IgD-negative memory B cell (primary cell): ENCODE data around the gene HLA-DPA1. TPM values are rescaled to one million over a fixed set of nuclear protein-coding genes. Genes with fewer than 3 reads are reported as not detected.
A peak's percentile ranks its signal among the peaks of the same experiment; 100 is the strongest.

Experiments used
- H3K27ac Mint-ChIP-seq, 3 donors: one replicate each; pipeline ENCODE4 v1.8.0; 2020 to 2022; ENCODE audit warnings: mild to moderate bottlenecking in 3 of 3, mixed read lengths in 3 of 3, moderate library complexity in 1 of 3
- H3K27me3 Mint-ChIP-seq: one replicate; pipeline ENCODE4 v1.8.0; 2021; ENCODE audit warnings: mixed read lengths
- H3K36me3 Mint-ChIP-seq: one replicate; pipeline ENCODE4 v1.8.0; 2020; ENCODE audit warnings: mild to moderate bottlenecking, mixed read lengths
- H3K4me1 Mint-ChIP-seq, 3 donors: one replicate each; pipeline ENCODE4 v1.8.0; 2020 to 2022; ENCODE audit warnings: mixed read lengths in 3 of 3, mild to moderate bottlenecking in 1 of 3
- H3K4me3 Mint-ChIP-seq, 4 donors: one replicate each; pipeline ENCODE4 v1.8.0; 2020 to 2022; ENCODE audit warnings: mild to moderate bottlenecking in 4 of 4, mixed read lengths in 4 of 4, moderate library complexity in 3 of 4
- H3K9me3 Mint-ChIP-seq, 3 donors: one replicate each; pipeline ENCODE4 v1.8.0; 2020 to 2021; ENCODE audit warnings: mixed read lengths in 3 of 3, mild to moderate bottlenecking in 1 of 3
- polyA plus RNA-seq: library from polyadenylated mRNA; unstranded; fragments of 300-500 nt; fragmentation: Illumina TruSeq; gene quantifications from one replicate; pipeline ENCODE4 v1.2.3, GENCODE V29; 2021

The HLA-DPA1 gene
- polyA plus RNA-seq, 1 donor from 2014 or later = 2,568 TPM

GRCh38 chr6:33028220-33028849 lies 45.1 kb downstream of the HLA-DPA1 start:
- no peaks in the 10 kb centered on the region for H3K27me3 Mint-ChIP-seq
- no peaks in the 10 kb centered on the region for H3K9me3 Mint-ChIP-seq
- H3K27ac Mint-ChIP-seq = peak overlapping the region; percentile 95 to 100 (median 99)
- H3K4me1 Mint-ChIP-seq = peaks cover 33 to 46% (median 35%) of the 10 kb centered on the region in 3 donors
- H3K4me3 Mint-ChIP-seq = peak overlapping the region; percentile 67 to 91 (median 90)
- H3K36me3 Mint-ChIP-seq = peaks cover 2% of the 10 kb centered on the region

DNA sequence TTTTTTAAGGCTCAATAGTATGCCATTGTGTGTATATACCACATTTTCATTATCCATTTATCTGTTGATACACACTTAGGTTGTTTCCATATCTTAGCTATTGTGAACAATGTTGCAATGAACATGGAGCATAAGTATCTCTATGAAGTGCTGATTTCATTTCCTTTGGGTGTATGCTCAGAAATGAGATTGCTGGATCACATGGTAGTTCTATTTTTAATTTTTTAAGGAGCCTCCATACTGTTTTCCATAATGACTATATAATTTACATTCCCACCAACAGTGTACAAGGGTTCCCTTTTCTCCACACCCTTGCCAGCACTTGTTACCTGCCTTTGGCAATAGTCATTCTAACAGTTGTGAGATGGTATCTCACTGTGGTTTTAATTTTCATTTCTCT lies 48.9 kb downstream of the HLA-DPA1 start:
- peaks cover 2% of the 10 kb centered on the region for H3K36me3 Mint-ChIP-seq
- no peaks in the 10 kb centered on the region for H3K9me3 Mint-ChIP-seq
- peaks cover 29 to 38% (median 36%) of the 10 kb centered on the region in 3 donors for H3K4me1 Mint-ChIP-seq
- no peaks in the 10 kb centered on the region for H3K27me3 Mint-ChIP-seq
- no peak overlapping the region for H3K27ac Mint-ChIP-seq
- H3K4me3 Mint-ChIP-seq = no peak overlapping the region

- Mint-ChIP-seq H3K27ac (no peak overlapping the region), H3K9me3 (no peaks in the 10 kb centered on the region), H3K4me1 (peaks cover 30 to 41% (median 38%) of the 10 kb centered on the region in 3 donors), H3K27me3 (no peaks in the 10 kb centered on the region), H3K36me3 (peaks cover 2% of the 10 kb centered on the region), H3K4me3 (no peak overlapping the region)
Measured at GRCh38 chr6:33023536-33023935, 49.9 kb downstream of the HLA-DPA1 start.

GRCh38 chr6:33021917-33022316 lies 51.5 kb downstream of the HLA-DPA1 start:
- Mint-ChIP-seq H3K36me3 (peaks cover 2% of the 10 kb centered on the region), H3K4me1 (peaks cover 31 to 47% (median 41%) of the 10 kb centered on the region in 3 donors), H3K27me3 (no peaks in the 10 kb centered on the region), H3K27ac (peak overlapping the region in 1 of 3 donors; percentile 41), H3K9me3 (no peaks in the 10 kb centered on the region), H3K4me3 (no peak overlapping the region)

- Mint-ChIP-seq H3K4me3 (peak overlapping the region; percentile 44 to 90 (median 74)), H3K27me3 (no peaks in the 10 kb centered on the region), H3K9me3 (no peaks in the 10 kb centered on the region), H3K4me1 (peaks cover 37 to 56% (median 44%) of the 10 kb centered on the region in 3 donors), H3K27ac (peak overlapping the region; percentile 92 to 99 (median 97)), H3K36me3 (no peaks in the 10 kb centered on the region)
Measured at GRCh38 chr6:33019372-33019771, 54.1 kb downstream of the HLA-DPA1 start.

- Mint-ChIP-seq H3K27ac (peak overlapping the region; percentile 92 to 99 (median 97)), H3K27me3 (no peaks in the 10 kb centered on the region), H3K4me1 (peaks cover 37 to 56% (median 44%) of the 10 kb centered on the region in 3 donors), H3K36me3 (no peaks in the 10 kb centered on the region), H3K4me3 (peak overlapping the region; percentile 44 to 90 (median 74)), H3K9me3 (no peaks in the 10 kb centered on the region)
Measured at GRCh38 chr6:33018904-33019303, 54.5 kb downstream of the HLA-DPA1 start.

- Mint-ChIP-seq H3K4me1 (peaks cover 37 to 56% (median 44%) of the 10 kb centered on the region in 3 donors), H3K27me3 (no peaks in the 10 kb centered on the region), H3K4me3 (peak overlapping the region in 3 of 4 donors; percentile 65 to 88 (median 66)), H3K9me3 (no peaks in the 10 kb centered on the region), H3K27ac (peak overlapping the region; percentile 89 to 99 (median 97)), H3K36me3 (no peaks in the 10 kb centered on the region)
Measured at GRCh38 chr6:33018418-33018817, 55.0 kb downstream of the HLA-DPA1 start.

DNA sequence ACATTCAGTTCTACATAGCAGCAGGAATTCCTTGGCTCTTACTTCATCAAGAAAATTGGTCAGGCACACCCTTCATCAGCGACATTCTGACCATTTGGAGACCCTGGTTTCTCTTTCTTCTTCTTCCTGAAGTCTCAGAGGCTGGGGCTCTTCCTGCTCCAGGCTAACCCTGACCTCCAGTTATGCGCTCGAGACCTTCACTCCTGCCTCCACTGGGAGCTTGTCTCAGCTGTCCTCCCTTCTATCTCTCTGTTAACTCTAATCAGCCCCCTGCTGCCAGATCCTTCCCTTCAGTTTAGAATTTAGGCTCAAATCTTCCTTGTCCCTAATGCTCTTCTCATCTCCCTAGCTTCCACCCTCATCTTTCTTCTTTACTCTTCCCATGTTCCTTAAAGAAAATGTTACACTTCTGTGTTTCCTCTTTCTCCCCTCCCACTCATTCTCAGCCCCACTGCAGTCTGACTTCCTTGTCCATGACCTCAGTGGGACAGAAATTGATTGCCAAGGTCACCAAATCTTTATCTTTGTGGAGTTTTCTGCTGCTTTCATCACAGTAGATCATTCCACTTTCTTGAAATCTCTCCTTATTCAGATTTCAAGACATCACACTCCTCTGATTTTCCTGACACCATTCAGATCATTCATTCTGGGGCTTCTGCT lies 55.6 kb downstream of the HLA-DPA1 start:
- H3K27me3 Mint-ChIP-seq = no peaks in the 10 kb centered on the region
- H3K36me3 Mint-ChIP-seq = no peaks in the 10 kb centered on the region
- peaks cover 34 to 55% (median 44%) of the 10 kb centered on the region in 3 donors for H3K4me1 Mint-ChIP-seq
- H3K4me3 Mint-ChIP-seq = peak overlapping the region in 3 of 4 donors; percentile 65 to 88 (median 66)
- no peaks in the 10 kb centered on the region for H3K9me3 Mint-ChIP-seq
- peak overlapping the region; percentile 89 to 99 (median 97) for H3K27ac Mint-ChIP-seq

DNA sequence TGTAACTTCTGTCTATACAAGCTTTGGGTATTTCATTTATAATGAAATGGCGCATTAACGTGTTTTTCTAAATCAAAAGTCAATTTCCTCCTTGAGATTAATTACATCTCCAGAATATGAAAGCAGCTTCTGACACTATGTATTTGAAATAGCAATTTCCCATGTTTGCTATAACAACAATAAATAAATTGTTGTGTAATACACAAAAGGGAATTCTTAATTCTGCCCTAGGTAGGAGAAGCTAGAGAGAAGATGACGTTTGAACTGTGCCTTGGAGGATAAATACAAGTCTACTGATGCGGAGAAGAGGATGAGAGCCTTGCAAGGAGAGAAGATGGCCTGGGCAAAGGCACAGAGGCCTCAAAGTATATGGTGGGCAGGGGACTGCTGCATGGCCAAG lies 56.4 kb downstream of the HLA-DPA1 start:
- Mint-ChIP-seq H3K36me3 (no peaks in the 10 kb centered on the region), H3K27me3 (no peaks in the 10 kb centered on the region), H3K4me3 (peak overlapping the region in 2 of 4 donors; percentile 66 to 70), H3K4me1 (peaks cover 34 to 52% (median 44%) of the 10 kb centered on the region in 3 donors), H3K9me3 (no peaks in the 10 kb centered on the region), H3K27ac (peak overlapping the region; percentile 46 to 99 (median 97))

DNA sequence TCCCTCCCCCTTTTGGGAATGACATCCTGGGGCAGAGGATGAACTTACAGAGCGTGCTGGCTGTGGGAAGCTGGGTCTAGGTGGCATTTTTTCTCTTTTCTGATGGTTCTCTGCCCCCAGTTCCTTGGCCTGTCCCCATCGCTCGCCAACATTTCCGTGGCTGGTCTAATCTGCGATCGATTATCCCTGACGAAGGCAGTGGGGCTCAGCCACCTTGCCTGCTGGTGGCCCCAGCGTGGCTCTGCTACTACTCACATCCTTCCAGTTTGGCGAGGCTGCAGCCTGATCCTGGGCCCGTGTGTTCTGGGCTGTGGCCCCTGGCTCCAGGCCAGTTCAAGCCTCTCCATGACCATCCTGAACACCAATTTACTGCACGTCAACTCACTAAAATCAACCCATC lies 57.7 kb downstream of the HLA-DPA1 start:
- no peaks in the 10 kb centered on the region for H3K27me3 Mint-ChIP-seq
- H3K4me3 Mint-ChIP-seq = peak overlapping the region in 1 of 4 donors; percentile 83
- H3K27ac Mint-ChIP-seq = peak overlapping the region in 1 of 3 donors; percentile 99
- H3K9me3 Mint-ChIP-seq = no peaks in the 10 kb centered on the region
- peaks cover 40 to 56% (median 44%) of the 10 kb centered on the region in 3 donors for H3K4me1 Mint-ChIP-seq
- no peaks in the 10 kb centered on the region for H3K36me3 Mint-ChIP-seq

DNA sequence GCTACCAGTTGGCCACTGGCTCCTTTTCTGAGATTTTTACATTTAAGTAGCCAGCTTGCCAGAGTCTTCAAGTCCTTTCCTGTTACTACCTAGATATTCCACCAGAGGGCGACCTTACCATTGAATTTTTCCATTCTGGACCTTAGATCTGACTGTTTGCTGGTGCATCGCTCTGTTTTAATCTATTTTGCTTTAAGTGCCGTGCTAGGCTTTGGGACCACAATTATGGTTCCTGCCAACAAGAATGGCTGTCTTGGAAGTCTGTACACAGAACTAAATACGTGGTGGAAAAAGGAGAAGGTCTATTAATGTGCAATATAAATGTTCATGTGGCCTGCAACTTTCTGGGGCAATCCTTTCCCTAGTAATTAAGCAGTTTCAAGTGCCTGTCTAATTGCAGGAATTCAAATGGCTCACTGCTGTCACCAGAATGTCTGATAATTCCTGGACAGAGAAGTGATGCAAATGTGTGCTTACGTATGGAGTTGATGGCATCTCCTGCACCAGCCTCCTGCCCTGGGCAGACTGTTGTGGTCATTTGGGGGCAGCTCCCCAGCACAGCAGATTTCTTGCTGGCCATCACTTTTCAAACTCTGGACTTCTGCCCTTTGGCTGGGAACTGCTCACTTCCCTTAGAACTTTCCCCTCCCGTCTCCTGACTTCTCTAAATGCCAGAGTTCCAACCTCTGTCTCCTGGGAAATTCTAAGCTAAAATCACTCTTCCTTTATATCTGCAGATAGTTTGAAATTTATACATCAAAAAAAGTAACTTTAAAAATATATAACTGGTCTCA lies 58.4 kb downstream of the HLA-DPA1 start:
- Mint-ChIP-seq H3K36me3 (no peaks in the 10 kb centered on the region), H3K27me3 (no peaks in the 10 kb centered on the region), H3K4me1 (peaks cover 34 to 54% (median 41%) of the 10 kb centered on the region in 3 donors), H3K9me3 (no peaks in the 10 kb centered on the region), H3K27ac (peak overlapping the region; percentile 4 to 99 (median 79)), H3K4me3 (peak overlapping the region; percentile 38 to 81 (median 57))

Other genes with a start within 250 kb of the HLA-DPA1 start
- 26.8 TPM for gene TAP2, start 234.9 kb downstream of the HLA-DPA1 start, polyA plus RNA-seq
- gene PSMB8, start 229.6 kb downstream of the HLA-DPA1 start, polyA plus RNA-seq = 366 TPM
- gene TAP1, start 219.9 kb downstream of the HLA-DPA1 start, polyA plus RNA-seq = 219 TPM
- gene PSMB9, start 219.5 kb downstream of the HLA-DPA1 start, polyA plus RNA-seq = 695 TPM
- 771 TPM for gene HLA-DMB, start 132.6 kb downstream of the HLA-DPA1 start, polyA plus RNA-seq
- 946 TPM for gene HLA-DMA, start 120.6 kb downstream of the HLA-DPA1 start, polyA plus RNA-seq
- 110 TPM for gene BRD2, start 105.1 kb downstream of the HLA-DPA1 start, polyA plus RNA-seq
- 363 TPM for gene HLA-DOA, start 64.1 kb downstream of the HLA-DPA1 start, polyA plus RNA-seq
- gene HLA-DPB1, start 2.3 kb upstream of the HLA-DPA1 start, polyA plus RNA-seq = 2,247 TPM
- gene COL11A2, start 118.8 kb upstream of the HLA-DPA1 start, polyA plus RNA-seq = not detected
- 9.7 TPM for gene RXRB, start 127.0 kb upstream of the HLA-DPA1 start, polyA plus RNA-seq
- gene SLC39A7, start 127.2 kb upstream of the HLA-DPA1 start, polyA plus RNA-seq = 23.1 TPM
- gene HSD17B8, start 131.0 kb upstream of the HLA-DPA1 start, polyA plus RNA-seq = 30.9 TPM
- gene RING1, start 134.9 kb upstream of the HLA-DPA1 start, polyA plus RNA-seq = 9.9 TPM
- gene VPS52, start 198.2 kb upstream of the HLA-DPA1 start, polyA plus RNA-seq = 18.4 TPM
- gene RPS18, start 198.4 kb upstream of the HLA-DPA1 start, polyA plus RNA-seq = 9,150 TPM
- gene B3GALT4, start 203.5 kb upstream of the HLA-DPA1 start, polyA plus RNA-seq = 35.4 TPM
- gene WDR46, start 215.6 kb upstream of the HLA-DPA1 start, polyA plus RNA-seq = 68.7 TPM
- gene PFDN6, start 216.0 kb upstream of the HLA-DPA1 start, polyA plus RNA-seq = 49.3 TPM
- 19.0 TPM for gene RGL2, start 225.3 kb upstream of the HLA-DPA1 start, polyA plus RNA-seq
- gene TAPBP, start 240.4 kb upstream of the HLA-DPA1 start, polyA plus RNA-seq = 605 TPM
- gene ZBTB22, start 244.1 kb upstream of the HLA-DPA1 start, polyA plus RNA-seq = 14.8 TPM
- gene DAXX, start 249.3 kb upstream of the HLA-DPA1 start, polyA plus RNA-seq = 144 TPM